Measurements from ENCODE around the gene ST3GAL3.

ST3GAL3 gene

GRCh38 chr1:43850591-43851233, 143.4 kb downstream of the ST3GAL3 start:
- DNase-seq (ENCODE audit: low read depth in 2 of 2) = no peak

DNA sequence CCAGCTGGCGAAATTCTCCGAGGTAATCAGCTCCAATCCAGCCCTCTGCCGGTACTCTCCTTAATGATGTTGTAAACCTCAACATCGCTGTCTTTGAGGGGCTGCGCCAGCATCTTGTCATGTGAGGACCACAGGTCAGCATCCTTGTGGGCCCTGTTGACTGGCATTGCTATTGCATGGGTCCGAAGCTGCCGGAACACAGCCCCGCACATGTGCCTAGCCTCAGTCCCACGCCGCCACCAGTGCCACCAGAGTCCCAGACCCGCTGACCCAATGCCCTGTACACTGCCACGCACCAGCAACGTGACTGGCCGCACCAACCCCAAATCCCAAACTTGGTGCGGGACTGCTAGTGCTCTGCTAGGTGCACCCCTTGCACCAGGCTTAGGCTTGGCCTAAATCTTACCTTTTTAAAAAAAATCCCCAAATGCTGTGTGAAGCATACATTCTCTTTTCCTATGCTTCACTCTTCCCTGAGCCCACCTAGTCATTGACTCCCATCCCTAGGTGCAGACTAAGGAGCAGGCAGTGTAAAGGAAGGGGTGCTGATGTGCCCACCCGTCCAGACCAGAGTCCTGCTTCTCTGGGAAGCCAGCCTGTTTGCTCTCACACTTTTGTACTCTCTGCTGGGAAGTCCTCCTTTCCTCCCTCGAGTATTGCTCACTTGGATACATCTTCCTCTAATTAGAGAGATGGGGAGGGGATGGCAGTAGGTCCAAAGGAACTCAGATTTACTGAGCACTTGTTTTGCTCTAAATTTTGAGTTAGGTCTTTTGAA, 144.4 kb downstream of the ST3GAL3 start:
- no peak for DNase-seq (ENCODE audit: low read depth in 2 of 2)

DNA sequence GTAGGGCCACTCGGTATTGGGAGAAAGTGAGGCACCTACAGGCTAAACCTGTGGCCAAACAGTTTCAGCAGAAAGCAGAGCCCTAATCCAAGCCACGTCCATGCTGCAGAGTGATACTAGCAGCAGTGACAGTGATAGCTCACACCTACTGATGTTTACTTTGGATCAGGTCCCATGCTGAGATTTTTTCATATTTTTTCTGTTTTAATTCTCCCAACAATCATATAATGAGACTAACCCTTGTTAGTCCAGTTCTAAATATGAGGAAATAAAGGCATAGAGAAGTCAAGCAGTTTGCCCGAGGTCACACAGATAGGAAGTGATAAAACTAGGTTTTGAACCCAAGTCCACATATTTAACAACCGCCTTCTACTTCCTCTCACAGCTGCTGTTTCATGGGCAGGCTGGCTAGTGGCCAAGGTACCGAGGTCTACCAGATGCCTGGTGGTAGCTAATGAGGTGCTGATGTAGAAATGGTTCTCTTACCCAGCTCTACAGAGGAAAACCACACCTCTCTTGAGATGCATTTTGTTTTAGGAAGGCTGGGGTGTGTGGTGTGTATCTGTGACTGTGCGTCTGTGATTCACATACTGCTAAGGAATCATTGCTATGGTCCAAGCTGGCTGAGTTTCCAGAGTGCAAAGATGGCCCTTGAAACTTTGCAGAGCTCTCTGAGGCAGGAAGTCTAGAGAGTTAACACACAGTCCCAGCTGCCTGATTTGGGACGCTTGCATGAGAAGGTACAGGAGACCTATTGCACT, 146.0 kb downstream of the ST3GAL3 start:
- DNase-seq (ENCODE audit: low read depth in 2 of 2) = peak; percentile 62 to 72

DNA sequence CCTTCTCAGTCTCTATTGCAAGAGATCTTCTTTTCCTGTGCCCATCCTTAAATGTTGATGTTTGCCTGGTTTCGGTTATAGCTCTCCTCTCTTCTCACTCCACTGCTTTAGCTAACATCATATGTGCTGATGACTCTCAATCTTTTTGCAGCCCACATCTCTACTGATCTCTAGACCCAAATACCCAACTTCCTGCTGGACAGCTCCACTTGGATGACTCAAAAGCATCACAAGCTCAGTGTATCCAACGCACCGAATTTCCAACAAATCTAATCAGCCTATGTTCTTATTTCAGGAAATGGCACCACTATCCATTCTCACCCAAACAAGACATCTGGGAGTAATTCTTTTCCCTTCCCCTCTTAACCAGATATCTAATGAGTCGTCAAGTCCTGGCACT, 147.1 kb downstream of the ST3GAL3 start:
- no peak for DNase-seq (ENCODE audit: low read depth in 2 of 2)

GRCh38 chr1:43856188-43856587, 148.9 kb downstream of the ST3GAL3 start:
- no peak for DNase-seq (ENCODE audit: low read depth in 2 of 2)

- no peak for DNase-seq (ENCODE audit: low read depth in 2 of 2)
Observed at GRCh38 chr1:43857163-43857562, 149.8 kb downstream of the ST3GAL3 start.

DNA sequence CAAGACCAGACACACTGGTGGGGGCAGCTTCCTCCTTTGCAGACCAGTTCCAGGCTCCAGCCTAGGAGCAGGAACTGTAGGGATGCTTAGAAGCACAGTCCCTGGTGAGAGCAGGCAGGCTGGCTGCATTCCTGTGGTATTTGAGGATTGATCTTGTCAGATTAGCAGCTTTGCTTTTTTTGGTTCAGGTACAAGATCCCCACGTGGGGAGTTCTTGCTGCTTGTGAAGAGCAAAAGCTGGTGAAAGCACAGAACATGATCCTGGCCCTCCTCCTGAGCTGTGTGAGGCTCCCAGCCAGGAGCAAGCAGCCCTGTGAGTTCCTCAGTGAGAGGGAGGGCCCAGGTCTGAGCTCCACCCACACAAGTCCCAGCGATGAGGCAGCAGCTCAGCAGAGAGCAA, 151.0 kb downstream of the ST3GAL3 start:
- DNase-seq (ENCODE audit: low read depth in 2 of 2) = peak; percentile 98 to 99

- peak in 1 of 2 experiments; percentile 29 for DNase-seq (ENCODE audit: low read depth in 2 of 2)
Observed at GRCh38 chr1:43861337-43861736, 154.0 kb downstream of the ST3GAL3 start.

DNA sequence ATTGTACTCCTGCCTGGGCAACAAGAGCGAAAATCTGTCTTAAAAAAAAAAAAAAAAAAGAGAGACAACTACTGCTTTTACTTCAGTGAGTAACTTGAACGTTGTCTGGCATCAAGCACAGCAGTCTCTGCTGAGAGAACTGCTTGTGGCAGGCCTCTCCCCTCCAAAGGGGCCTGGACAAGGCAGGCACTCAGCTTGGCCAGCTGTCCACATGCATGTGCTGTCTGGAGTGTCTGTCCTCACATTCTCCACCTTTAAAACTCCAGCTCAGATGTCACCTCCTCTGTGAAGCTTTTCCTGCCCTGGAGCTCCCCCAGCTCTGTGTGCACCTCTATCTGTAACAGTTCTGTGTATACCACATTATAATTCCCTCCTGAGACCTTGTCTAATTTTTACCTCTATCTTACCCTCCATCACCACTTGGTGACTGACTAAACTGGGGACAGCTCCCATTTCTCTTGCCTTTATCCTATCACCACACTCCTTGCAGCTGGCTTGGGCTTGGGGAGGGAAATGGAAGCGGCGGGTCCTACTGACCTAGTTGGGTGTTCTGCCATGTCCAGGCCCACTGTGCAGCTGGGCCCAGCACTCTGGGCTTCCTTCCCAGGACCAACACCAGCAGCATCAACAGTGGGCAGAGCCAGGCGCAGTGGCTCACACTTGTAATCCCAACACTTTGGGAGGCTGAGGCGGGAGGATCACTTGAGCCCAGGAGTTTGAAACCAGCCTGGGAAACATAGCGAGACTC, 154.8 kb downstream of the ST3GAL3 start:
- DNase-seq (ENCODE audit: low read depth in 2 of 2) = no peak

GRCh38 chr1:43864111-43865045, 157.0 kb downstream of the ST3GAL3 start:
- no peak for DNase-seq (ENCODE audit: low read depth in 2 of 2)

DNA sequence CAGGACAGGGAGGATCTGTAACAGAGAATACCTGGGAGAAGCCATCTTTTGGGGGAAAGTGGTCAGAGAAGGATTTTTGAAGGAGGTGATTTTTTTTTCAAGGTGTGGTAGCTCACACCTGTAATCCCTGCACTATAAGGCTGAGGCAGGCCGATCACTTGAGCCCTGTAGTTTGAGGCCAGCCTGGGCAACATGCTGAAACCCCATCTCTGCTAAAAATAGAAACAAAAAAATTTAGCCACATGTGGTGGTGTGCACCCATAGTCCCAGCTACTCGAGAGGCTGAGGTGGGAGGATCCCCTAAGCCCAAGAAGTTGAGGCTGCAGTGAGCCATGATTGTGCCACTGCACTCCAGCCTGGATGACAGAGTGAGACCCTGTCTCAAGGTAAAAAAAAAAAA, 158.9 kb downstream of the ST3GAL3 start:
- no peak for DNase-seq (ENCODE audit: low read depth in 2 of 2)

- DNase-seq (ENCODE audit: low read depth in 2 of 2) = no peak
Observed at GRCh38 chr1:43867976-43868740, 160.8 kb downstream of the ST3GAL3 start.

- peak; percentile 76 for DNase-seq (ENCODE audit: low read depth in 2 of 2)
Observed at GRCh38 chr1:43868741-43869067, 161.4 kb downstream of the ST3GAL3 start.

- no peak for DNase-seq (ENCODE audit: low read depth in 2 of 2)
Observed at GRCh38 chr1:43870306-43870705, 163.0 kb downstream of the ST3GAL3 start.

GRCh38 chr1:43871181-43871910, 164.0 kb downstream of the ST3GAL3 start:
- no peak for DNase-seq (ENCODE audit: low read depth in 2 of 2)

- DNase-seq (ENCODE audit: low read depth in 2 of 2) = no peak
Observed at GRCh38 chr1:43872280-43872679, 164.9 kb downstream of the ST3GAL3 start.

GRCh38 chr1:43873851-43874250, 166.5 kb downstream of the ST3GAL3 start:
- no peak for DNase-seq (ENCODE audit: low read depth in 2 of 2)

DNA sequence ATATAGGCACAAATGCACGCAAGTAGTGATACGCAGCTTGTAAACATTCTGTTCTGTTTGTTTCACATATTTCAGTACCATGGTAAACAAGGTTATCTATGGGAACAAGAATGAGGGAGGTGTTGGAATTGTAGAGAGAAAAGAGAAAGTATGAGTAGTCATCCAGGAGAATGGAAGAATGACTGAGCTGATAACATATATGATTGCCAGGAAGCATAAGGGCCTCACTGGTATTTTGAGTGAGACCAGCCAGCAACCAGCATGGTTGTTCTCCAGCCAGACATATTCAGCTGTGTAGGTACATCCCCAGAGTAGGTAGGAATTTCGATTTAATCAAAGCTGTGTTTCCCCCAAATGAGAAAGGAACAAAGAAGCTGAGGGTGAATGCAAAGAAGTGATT, 167.4 kb downstream of the ST3GAL3 start:
- DNase-seq (ENCODE audit: low read depth in 2 of 2) = no peak

DNA sequence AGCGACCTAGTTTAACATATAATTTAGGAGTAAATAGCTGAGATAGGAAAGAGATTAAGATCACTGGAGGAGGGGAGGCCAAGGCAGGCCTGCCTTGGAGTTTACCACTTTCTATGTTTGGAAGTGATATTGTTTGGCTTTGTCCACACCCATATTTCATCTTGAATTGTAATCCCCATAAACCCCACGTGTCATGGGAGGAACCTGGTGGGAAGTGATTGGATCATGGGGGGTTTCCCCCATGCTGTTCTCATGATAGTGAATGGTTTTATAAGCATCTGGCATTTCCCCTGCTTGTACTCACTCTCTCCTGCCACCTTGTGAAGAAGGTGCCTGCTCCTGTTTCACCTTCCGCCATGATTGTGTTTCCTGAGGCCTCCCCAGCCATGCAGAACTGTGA, 168.0 kb downstream of the ST3GAL3 start:
- DNase-seq (ENCODE audit: low read depth in 2 of 2) = no peak

DNA sequence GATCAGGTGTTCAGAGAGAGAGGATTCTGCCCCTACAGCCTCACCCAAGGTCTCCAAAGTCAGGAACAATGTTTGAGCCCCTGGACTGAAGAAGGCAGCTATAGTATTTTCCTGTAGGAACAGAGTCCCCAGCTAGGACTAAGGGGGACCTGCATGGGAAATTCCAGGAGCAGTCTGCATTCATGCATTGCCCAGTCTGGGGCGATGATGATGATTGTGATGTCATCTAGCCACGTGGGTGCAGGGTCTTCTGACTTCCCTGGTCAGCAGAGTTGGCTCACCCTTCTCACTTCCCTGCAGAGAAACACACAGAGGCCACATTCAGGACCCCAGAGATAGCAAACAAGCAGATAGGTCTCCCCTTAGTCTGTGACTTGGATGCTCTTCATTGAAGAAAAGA, 169.8 kb downstream of the ST3GAL3 start:
- no peak for DNase-seq (ENCODE audit: low read depth in 2 of 2)

Measured in fibroblast of skin of left biceps (primary cell).